Activated T-cell treated with anti-CD3 and anti-CD28 coated beads for 1 hour (primary cell): ENCODE results near the gene PRAMEF1.
"Not testable (repeated sequence)": the region's sequence is repeated elsewhere in the genome, so short reads cannot be mapped to it uniquely, and the experiment has no call there.

Source experiments
- DNase-seq: peaks from one replicate; pipeline ENCODE4 v3.0.0-alpha.2; 2020; ENCODE audit warnings: low read depth

PRAMEF1 gene

GRCh38 chr1:12776801-12777557, 14.2 kb upstream of the PRAMEF1 start:
- no peak for DNase-seq

GRCh38 chr1:12778061-12778460, 13.1 kb upstream of the PRAMEF1 start:
- DNase-seq, result no peak

- no peak for DNase-seq
These were observed 12.3 kb upstream of the PRAMEF1 start for GRCh38 chr1:12778907-12779306.

- not testable (repeated sequence) for DNase-seq
These were observed 9.7 kb upstream of the PRAMEF1 start for GRCh38 chr1:12781488-12781887.

GRCh38 chr1:12783783-12784182, 7.4 kb upstream of the PRAMEF1 start:
- not testable (repeated sequence) for DNase-seq

GRCh38 chr1:12784729-12785128, 6.5 kb upstream of the PRAMEF1 start:
- not testable (repeated sequence) for DNase-seq

GRCh38 chr1:12798911-12799310, 7.7 kb downstream of the PRAMEF1 start:
- DNase-seq, result no peak

- DNase-seq, result no peak
These were observed 8.5 kb downstream of the PRAMEF1 start for GRCh38 chr1:12799730-12800129.

GRCh38 chr1:12809933-12810332, 18.7 kb downstream of the PRAMEF1 start:
- no peak for DNase-seq

- DNase-seq, result no peak
These were observed 19.7 kb downstream of the PRAMEF1 start for GRCh38 chr1:12810691-12811408.

- DNase-seq, result no peak
These were observed 20.2 kb downstream of the PRAMEF1 start for GRCh38 chr1:12811409-12811784.

- DNase-seq, result not testable (repeated sequence)
These were observed 27.9 kb downstream of the PRAMEF1 start for GRCh38 chr1:12819061-12819460.

GRCh38 chr1:12831310-12831709, 40.1 kb downstream of the PRAMEF1 start, which contains the start of gene PRAMEF11:
TSS of gene PRAMEF11 (minus strand) at chr1:12831410. CDS start at chr1:12828789, 2,621 bp downstream.
- not testable (repeated sequence) for DNase-seq

GRCh38 chr1:12833251-12833650, 42.1 kb downstream of the PRAMEF1 start:
- not testable (repeated sequence) for DNase-seq
